K562 (cell line): ENCODE results near the gene SESN2. TPM values are rescaled to one million over a fixed set of nuclear protein-coding genes. Genes with fewer than 3 reads are reported as not detected.

Experiments
- CBX8 ChIP-seq: fragments of 200-600 bp; sonication (generic); IDR thresholded peaks from 2 replicates; pipeline ENCODE4 v1.6.1; 2012; ENCODE audit warnings: borderline replicate concordance, mixed run types, low read depth, mild to moderate bottlenecking, moderate library complexity, mixed read lengths, low read length, control low read depth, inconsistent platforms; ENCODE audit not compliant: poor library complexity, severe bottlenecking; ENCODE audit errors: extremely low read depth
- FOSL1 ChIP-seq: fragments of 200-800 bp; sonication (Bioruptor generic); conservative IDR thresholded peaks from 2 replicates; pipeline ENCODE4 v1.6.1; 2016; ENCODE audit warnings: missing genetic modification characterization, missing compliant biosample characterization
- GATA2 ChIP-seq: sonication (generic); formaldehyde crosslinking; IDR thresholded peaks from 2 replicates; pipeline ENCODE4 v1.4.0; 2020; ENCODE audit warnings: mild to moderate bottlenecking, missing genetic modification reagents
- HSF4 ChIP-seq: fragments of 250-450 bp; sonication (Bioruptor Pico); IDR thresholded peaks from 2 replicates; pipeline ENCODE4 v2.1.2; 2022; ENCODE audit warnings: mild to moderate bottlenecking, moderate library complexity, borderline replicate concordance
- POU5F1 ChIP-seq: fragments of 150-350 bp; IDR thresholded peaks from 2 replicates; pipeline ENCODE4 v1.6.1; 2014; ENCODE audit warnings: borderline replicate concordance, low read length, low read depth, mild to moderate bottlenecking; ENCODE audit not compliant: partially characterized antibody
- RBFOX2 ChIP-seq: fragments of 200-400 bp; formaldehyde crosslinking; IDR thresholded peaks from 2 replicates; pipeline ENCODE4 v1.6.1; 2017; ENCODE audit warnings: low read depth, mild to moderate bottlenecking, low read length, moderate library complexity
- RHOXF2B ChIP-seq: fragments of 250-450 bp; sonication (Bioruptor Pico); conservative IDR thresholded peaks from 2 replicates; pipeline ENCODE4 v1.5.1; 2021
- SMC3 ChIP-seq: conservative IDR thresholded peaks from 2 replicates; pipeline ENCODE4 v1.6.1; 2011; ENCODE audit warnings: low read depth, low read length, improper control_type of control experiment; ENCODE audit not compliant: insufficient read depth
- SOX6 ChIP-seq: fragments of 450-650 bp; IDR thresholded peaks from 2 replicates; pipeline ENCODE4 v1.6.1; 2014; ENCODE audit warnings: mild to moderate bottlenecking
- TCF7L2 ChIP-seq: fragments of 150-350 bp; IDR thresholded peaks from 2 replicates; pipeline ENCODE4 v1.6.1; 2016; ENCODE audit warnings: low read depth, mild to moderate bottlenecking, low read length, moderate library complexity
- ZBTB1 ChIP-seq: sonication (generic); formaldehyde crosslinking; IDR thresholded peaks from 2 replicates; pipeline ENCODE4 v1.8.1; 2023; ENCODE audit warnings: missing genetic modification reagents, low read depth, mild to moderate bottlenecking, borderline replicate concordance
- ZKSCAN3 ChIP-seq: fragments of 250-450 bp; sonication (Bioruptor Pico); IDR thresholded peaks from 2 replicates; pipeline ENCODE4 v1.4.0; 2020
- ZNF146 ChIP-seq: IDR thresholded peaks from one replicate; pipeline ENCODE4 v1.6.1; 2018; ENCODE audit warnings: missing compliant biosample characterization; ENCODE audit not compliant: unreplicated experiment
- ZNF3 ChIP-seq: fragments of 250-450 bp; sonication (Bioruptor Pico); IDR thresholded peaks from 2 replicates; pipeline ENCODE4 v1.5.0; 2021; ENCODE audit warnings: mild to moderate bottlenecking, moderate library complexity
- ZNF408 ChIP-seq: fragments of 250-450 bp; sonication (Bioruptor Pico); IDR thresholded peaks from 2 replicates; pipeline ENCODE4 v1.4.0; 2020; ENCODE audit warnings: low read depth, mild to moderate bottlenecking, moderate library complexity
- polyA plus RNA-seq, 8 experiments: library from polyadenylated mRNA; depleted of rRNA in 4 of 8; stranded (reverse) in 5 of 8; unstranded in 3 of 8; fragments of >200 nt; fragmentation: Nextera tagmentation in 2 of 8; fragmentation: Illumina TruSeq in 1 of 8; extraction: Ambion mirVana in 2 of 8; extraction: Trizol in 1 of 8; gene quantifications; 2 replicates each; pipeline versions ENCODE4 v1.2.1 to v1.2.3, GENCODE V29; 2011 to 2014; ENCODE audit warnings: inconsistent platforms in 1 of 8, missing spikeins in 1 of 8
- total RNA-seq, 7 experiments: library from RNA; depleted of rRNA in 6 of 7; stranded (reverse); fragments of >200 nt in 6 of 7; fragmentation: Illumina TruSeq in 2 of 7; extraction: Trizol in 2 of 7; gene quantifications; 2 replicates each; pipeline versions ENCODE4 v1.2.1 to v1.2.3, GENCODE V29; 2011 to 2021; ENCODE audit warnings: low replicate concordance in 1 of 7
- TF ChIP-seq, protein P1 (sequence below): fragments of 150-350 bp; conservative IDR thresholded peaks from 2 replicates; pipeline ENCODE4 v1.6.1; 2014; ENCODE audit warnings: low read length
- TF ChIP-seq, protein P2 (sequence below), 2 experiments: fragments of 450-650 bp; IDR thresholded peaks; 2 replicates each; pipeline ENCODE4 v1.6.1; 2016
- TF ChIP-seq, protein P3 (sequence below): IDR thresholded peaks from 3 replicates; pipeline ENCODE4 v1.6.1; 2011; ENCODE audit warnings: borderline replicate concordance, mild to moderate bottlenecking; ENCODE audit not compliant: insufficient read length, insufficient read depth
- TF ChIP-seq, protein P4 (sequence below): fragments of 150-350 bp; IDR thresholded peaks from 2 replicates; pipeline ENCODE4 v1.6.1; 2014; ENCODE audit warnings: low read depth, mild to moderate bottlenecking, low read length, borderline replicate concordance

SESN2 gene
- total and polyA plus RNA-seq, 9 of the 15 experiments (the other 6 are each of a cell fraction or from before 2014, with no cell fraction given): 3.7 to 71.3 (median 16.8) TPM

DNA sequence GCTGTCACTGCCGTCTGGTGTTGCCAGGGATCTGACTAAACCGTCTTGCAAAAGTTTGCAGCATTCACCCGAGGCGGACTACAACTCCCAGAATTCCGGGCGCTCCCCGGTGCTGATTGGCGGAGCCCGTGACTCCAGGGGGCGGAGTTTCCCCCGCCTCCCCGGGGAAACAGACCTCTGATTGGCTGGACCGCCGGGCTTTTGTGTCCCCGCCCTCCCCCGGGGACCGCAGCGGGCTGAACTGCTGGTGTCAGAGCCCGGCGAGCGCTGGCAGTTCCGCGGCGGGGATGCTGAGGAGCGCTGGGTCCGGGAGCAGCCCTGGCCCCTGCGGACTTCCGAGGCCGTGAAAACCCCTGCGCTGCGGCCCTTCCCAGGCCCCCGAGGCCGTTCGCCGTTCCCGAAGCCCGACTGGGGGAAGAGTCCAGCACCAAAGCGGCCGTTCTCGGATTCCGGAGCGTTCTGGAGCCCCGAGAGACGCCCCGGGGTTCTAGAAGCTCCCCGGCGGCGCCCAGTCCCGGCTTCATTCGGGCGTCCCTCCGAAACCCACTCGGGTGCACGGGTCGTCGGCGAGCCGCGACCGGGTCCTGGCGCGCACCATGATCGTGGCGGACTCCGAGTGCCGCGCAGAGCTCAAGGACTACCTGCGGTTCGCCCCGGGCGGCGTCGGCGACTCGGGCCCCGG is at the start of gene SESN2 (continued):
- no peak for TF ChIP-seq ZNF3 (CRISPR knock-in tag)
- TF ChIP-seq, protein P1, sequence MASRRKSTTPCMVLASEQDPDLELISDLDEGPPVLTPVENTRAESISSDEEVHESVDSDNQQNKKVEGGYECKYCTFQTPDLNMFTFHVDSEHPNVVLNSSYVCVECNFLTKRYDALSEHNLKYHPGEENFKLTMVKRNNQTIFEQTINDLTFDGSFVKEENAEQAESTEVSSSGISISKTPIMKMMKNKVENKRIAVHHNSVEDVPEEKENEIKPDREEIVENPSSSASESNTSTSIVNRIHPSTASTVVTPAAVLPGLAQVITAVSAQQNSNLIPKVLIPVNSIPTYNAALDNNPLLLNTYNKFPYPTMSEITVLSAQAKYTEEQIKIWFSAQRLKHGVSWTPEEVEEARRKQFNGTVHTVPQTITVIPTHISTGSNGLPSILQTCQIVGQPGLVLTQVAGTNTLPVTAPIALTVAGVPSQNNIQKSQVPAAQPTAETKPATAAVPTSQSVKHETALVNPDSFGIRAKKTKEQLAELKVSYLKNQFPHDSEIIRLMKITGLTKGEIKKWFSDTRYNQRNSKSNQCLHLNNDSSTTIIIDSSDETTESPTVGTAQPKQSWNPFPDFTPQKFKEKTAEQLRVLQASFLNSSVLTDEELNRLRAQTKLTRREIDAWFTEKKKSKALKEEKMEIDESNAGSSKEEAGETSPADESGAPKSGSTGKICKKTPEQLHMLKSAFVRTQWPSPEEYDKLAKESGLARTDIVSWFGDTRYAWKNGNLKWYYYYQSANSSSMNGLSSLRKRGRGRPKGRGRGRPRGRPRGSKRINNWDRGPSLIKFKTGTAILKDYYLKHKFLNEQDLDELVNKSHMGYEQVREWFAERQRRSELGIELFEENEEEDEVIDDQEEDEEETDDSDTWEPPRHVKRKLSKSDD: no peak
- TF ChIP-seq ZNF408: no peak
- TF ChIP-seq SOX6: peak; percentile 58; the same call in 1 of the 2 replicates
- TF ChIP-seq CBX8: no peak
- TF ChIP-seq, protein P2, sequence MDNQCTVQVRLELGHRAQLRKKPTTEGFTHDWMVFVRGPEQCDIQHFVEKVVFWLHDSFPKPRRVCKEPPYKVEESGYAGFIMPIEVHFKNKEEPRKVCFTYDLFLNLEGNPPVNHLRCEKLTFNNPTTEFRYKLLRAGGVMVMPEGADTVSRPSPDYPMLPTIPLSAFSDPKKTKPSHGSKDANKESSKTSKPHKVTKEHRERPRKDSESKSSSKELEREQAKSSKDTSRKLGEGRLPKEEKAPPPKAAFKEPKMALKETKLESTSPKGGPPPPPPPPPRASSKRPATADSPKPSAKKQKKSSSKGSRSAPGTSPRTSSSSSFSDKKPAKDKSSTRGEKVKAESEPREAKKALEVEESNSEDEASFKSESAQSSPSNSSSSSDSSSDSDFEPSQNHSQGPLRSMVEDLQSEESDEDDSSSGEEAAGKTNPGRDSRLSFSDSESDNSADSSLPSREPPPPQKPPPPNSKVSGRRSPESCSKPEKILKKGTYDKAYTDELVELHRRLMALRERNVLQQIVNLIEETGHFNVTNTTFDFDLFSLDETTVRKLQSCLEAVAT (IDR thresholded peaks at IDR 0.05): peak; percentile 80 to 93
- TF ChIP-seq HSF4: no peak
- TF ChIP-seq RBFOX2: peak; percentile 97
- no peak for TF ChIP-seq ZNF146 (CRISPR knock-in tag)
- TF ChIP-seq SMC3: 0 out of 2 replicates have a peak, but pooled peaks have one; percentile 2
- TF ChIP-seq ZBTB1: no peak
- TF ChIP-seq FOSL1: peak; percentile 97
- TF ChIP-seq GATA2 (CRISPR knock-in tag): no peak
- no peak for TF ChIP-seq RHOXF2B (CRISPR knock-in tag)
- TF ChIP-seq POU5F1: peak; percentile 64
- TF ChIP-seq, protein P3, sequence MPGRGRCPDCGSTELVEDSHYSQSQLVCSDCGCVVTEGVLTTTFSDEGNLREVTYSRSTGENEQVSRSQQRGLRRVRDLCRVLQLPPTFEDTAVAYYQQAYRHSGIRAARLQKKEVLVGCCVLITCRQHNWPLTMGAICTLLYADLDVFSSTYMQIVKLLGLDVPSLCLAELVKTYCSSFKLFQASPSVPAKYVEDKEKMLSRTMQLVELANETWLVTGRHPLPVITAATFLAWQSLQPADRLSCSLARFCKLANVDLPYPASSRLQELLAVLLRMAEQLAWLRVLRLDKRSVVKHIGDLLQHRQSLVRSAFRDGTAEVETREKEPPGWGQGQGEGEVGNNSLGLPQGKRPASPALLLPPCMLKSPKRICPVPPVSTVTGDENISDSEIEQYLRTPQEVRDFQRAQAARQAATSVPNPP: no peak
- TF ChIP-seq TCF7L2: no peak
- no peak for TF ChIP-seq ZKSCAN3
- TF ChIP-seq, protein P4, sequence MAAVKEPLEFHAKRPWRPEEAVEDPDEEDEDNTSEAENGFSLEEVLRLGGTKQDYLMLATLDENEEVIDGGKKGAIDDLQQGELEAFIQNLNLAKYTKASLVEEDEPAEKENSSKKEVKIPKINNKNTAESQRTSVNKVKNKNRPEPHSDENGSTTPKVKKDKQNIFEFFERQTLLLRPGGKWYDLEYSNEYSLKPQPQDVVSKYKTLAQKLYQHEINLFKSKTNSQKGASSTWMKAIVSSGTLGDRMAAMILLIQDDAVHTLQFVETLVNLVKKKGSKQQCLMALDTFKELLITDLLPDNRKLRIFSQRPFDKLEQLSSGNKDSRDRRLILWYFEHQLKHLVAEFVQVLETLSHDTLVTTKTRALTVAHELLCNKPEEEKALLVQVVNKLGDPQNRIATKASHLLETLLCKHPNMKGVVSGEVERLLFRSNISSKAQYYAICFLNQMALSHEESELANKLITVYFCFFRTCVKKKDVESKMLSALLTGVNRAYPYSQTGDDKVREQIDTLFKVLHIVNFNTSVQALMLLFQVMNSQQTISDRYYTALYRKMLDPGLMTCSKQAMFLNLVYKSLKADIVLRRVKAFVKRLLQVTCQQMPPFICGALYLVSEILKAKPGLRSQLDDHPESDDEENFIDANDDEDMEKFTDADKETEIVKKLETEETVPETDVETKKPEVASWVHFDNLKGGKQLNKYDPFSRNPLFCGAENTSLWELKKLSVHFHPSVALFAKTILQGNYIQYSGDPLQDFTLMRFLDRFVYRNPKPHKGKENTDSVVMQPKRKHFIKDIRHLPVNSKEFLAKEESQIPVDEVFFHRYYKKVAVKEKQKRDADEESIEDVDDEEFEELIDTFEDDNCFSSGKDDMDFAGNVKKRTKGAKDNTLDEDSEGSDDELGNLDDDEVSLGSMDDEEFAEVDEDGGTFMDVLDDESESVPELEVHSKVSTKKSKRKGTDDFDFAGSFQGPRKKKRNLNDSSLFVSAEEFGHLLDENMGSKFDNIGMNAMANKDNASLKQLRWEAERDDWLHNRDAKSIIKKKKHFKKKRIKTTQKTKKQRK: no peak
